Measurements from ENCODE around the gene DARS1.

GRCh38 chr2:135893374-135893794, 92.0 kb downstream of the DARS1 start:
- TF ChIP-seq POLR2A (IDR thresholded peaks at IDR 0.05) = no peak
- no peak for TF ChIP-seq CTCF (IDR thresholded peaks at IDR 0.05)
- TF ChIP-seq POLR2AphosphoS5 (IDR thresholded peaks at IDR 0.05) = no peak

All from breast epithelium (tissue), 3 donors.